ENCODE data around the gene PLXNB1.

PLXNB1 gene

GRCh38 chr3:48422272-48422671 lies 7.6 kb downstream of the PLXNB1 start:
- Histone ChIP-seq H3K4me3 (ENCODE audit: low read length) (no peak overlapping the region), H3K27me3 (ENCODE audit: control insufficient read depth, insufficient read depth, low read length) (no peaks in the 10 kb centered on the region), H3K9ac (ENCODE audit: low read length) (no peak overlapping the region), H3K36me3 (ENCODE audit: control insufficient read depth, low read depth, low read length) (peaks cover 54% of the 10 kb centered on the region), H3K4me1 (ENCODE audit: control insufficient read depth, low read depth, low read length) (peaks cover under 1% of the 10 kb centered on the region), H3K27ac (ENCODE audit: low read length) (no peak overlapping the region), H3K9me3 (ENCODE audit: control insufficient read depth, low read depth, low read length) (no peaks in the 10 kb centered on the region)

- H3K9ac ChIP-seq (ENCODE audit: low read length), result no peak overlapping the region
- no peaks in the 10 kb centered on the region for H3K27me3 ChIP-seq (ENCODE audit: control insufficient read depth, insufficient read depth, low read length)
- no peaks in the 10 kb centered on the region for H3K4me1 ChIP-seq (ENCODE audit: control insufficient read depth, low read depth, low read length)
- H3K4me3 ChIP-seq (ENCODE audit: low read length), result no peak overlapping the region
- no peak overlapping the region for H3K27ac ChIP-seq (ENCODE audit: low read length)
- H3K36me3 ChIP-seq (ENCODE audit: control insufficient read depth, low read depth, low read length), result peaks cover 70% of the 10 kb centered on the region
- H3K9me3 ChIP-seq (ENCODE audit: control insufficient read depth, low read depth, low read length), result no peaks in the 10 kb centered on the region
Measured at GRCh38 chr3:48420561-48420960, 9.3 kb downstream of the PLXNB1 start.

GRCh38 chr3:48419597-48419996 lies 10.3 kb downstream of the PLXNB1 start:
- Histone ChIP-seq H3K27ac (ENCODE audit: low read length) (no peak overlapping the region), H3K9me3 (ENCODE audit: control insufficient read depth, low read depth, low read length) (no peaks in the 10 kb centered on the region), H3K4me1 (ENCODE audit: control insufficient read depth, low read depth, low read length) (no peaks in the 10 kb centered on the region), H3K9ac (ENCODE audit: low read length) (no peak overlapping the region), H3K27me3 (ENCODE audit: control insufficient read depth, insufficient read depth, low read length) (no peaks in the 10 kb centered on the region), H3K4me3 (ENCODE audit: low read length) (no peak overlapping the region), H3K36me3 (ENCODE audit: control insufficient read depth, low read depth, low read length) (peaks cover 80% of the 10 kb centered on the region)

GRCh38 chr3:48419149-48419548 lies 10.7 kb downstream of the PLXNB1 start:
- no peaks in the 10 kb centered on the region for H3K9me3 ChIP-seq (ENCODE audit: control insufficient read depth, low read depth, low read length)
- H3K27me3 ChIP-seq (ENCODE audit: control insufficient read depth, insufficient read depth, low read length), result no peaks in the 10 kb centered on the region
- H3K9ac ChIP-seq (ENCODE audit: low read length), result no peak overlapping the region
- no peak overlapping the region for H3K27ac ChIP-seq (ENCODE audit: low read length)
- H3K4me3 ChIP-seq (ENCODE audit: low read length), result no peak overlapping the region
- H3K36me3 ChIP-seq (ENCODE audit: control insufficient read depth, low read depth, low read length), result peaks cover 80% of the 10 kb centered on the region
- no peaks in the 10 kb centered on the region for H3K4me1 ChIP-seq (ENCODE audit: control insufficient read depth, low read depth, low read length)

- no peak overlapping the region for H3K27ac ChIP-seq (ENCODE audit: low read length)
- no peak overlapping the region for H3K4me3 ChIP-seq (ENCODE audit: low read length)
- no peaks in the 10 kb centered on the region for H3K4me1 ChIP-seq (ENCODE audit: control insufficient read depth, low read depth, low read length)
- no peaks in the 10 kb centered on the region for H3K9me3 ChIP-seq (ENCODE audit: control insufficient read depth, low read depth, low read length)
- H3K27me3 ChIP-seq (ENCODE audit: control insufficient read depth, insufficient read depth, low read length), result no peaks in the 10 kb centered on the region
- H3K9ac ChIP-seq (ENCODE audit: low read length), result no peak overlapping the region
- H3K36me3 ChIP-seq (ENCODE audit: control insufficient read depth, low read depth, low read length), result peaks cover 84% of the 10 kb centered on the region
Measured at GRCh38 chr3:48418651-48419050, 11.2 kb downstream of the PLXNB1 start.

- Histone ChIP-seq H3K9me3 (ENCODE audit: control insufficient read depth, low read depth, low read length) (no peaks in the 10 kb centered on the region), H3K4me1 (ENCODE audit: control insufficient read depth, low read depth, low read length) (no peaks in the 10 kb centered on the region), H3K36me3 (ENCODE audit: control insufficient read depth, low read depth, low read length) (peaks cover 84% of the 10 kb centered on the region), H3K9ac (ENCODE audit: low read length) (no peak overlapping the region), H3K27ac (ENCODE audit: low read length) (no peak overlapping the region), H3K4me3 (ENCODE audit: low read length) (no peak overlapping the region), H3K27me3 (ENCODE audit: control insufficient read depth, insufficient read depth, low read length) (no peaks in the 10 kb centered on the region)
Measured at GRCh38 chr3:48418140-48418539, 11.7 kb downstream of the PLXNB1 start.

GRCh38 chr3:48417529-48418108 lies 12.3 kb downstream of the PLXNB1 start:
- Histone ChIP-seq H3K9ac (ENCODE audit: low read length) (no peak overlapping the region), H3K36me3 (ENCODE audit: control insufficient read depth, low read depth, low read length) (peaks cover 88% of the 10 kb centered on the region), H3K27ac (ENCODE audit: low read length) (no peak overlapping the region), H3K9me3 (ENCODE audit: control insufficient read depth, low read depth, low read length) (no peaks in the 10 kb centered on the region), H3K4me1 (ENCODE audit: control insufficient read depth, low read depth, low read length) (no peaks in the 10 kb centered on the region), H3K27me3 (ENCODE audit: control insufficient read depth, insufficient read depth, low read length) (no peaks in the 10 kb centered on the region), H3K4me3 (ENCODE audit: low read length) (no peak overlapping the region)

GRCh38 chr3:48416546-48416945 lies 13.3 kb downstream of the PLXNB1 start:
- H3K27ac ChIP-seq (ENCODE audit: low read length), result no peak overlapping the region
- no peak overlapping the region for H3K4me3 ChIP-seq (ENCODE audit: low read length)
- H3K4me1 ChIP-seq (ENCODE audit: control insufficient read depth, low read depth, low read length), result no peaks in the 10 kb centered on the region
- peaks cover 95% of the 10 kb centered on the region for H3K36me3 ChIP-seq (ENCODE audit: control insufficient read depth, low read depth, low read length)
- no peaks in the 10 kb centered on the region for H3K27me3 ChIP-seq (ENCODE audit: control insufficient read depth, insufficient read depth, low read length)
- H3K9ac ChIP-seq (ENCODE audit: low read length), result no peak overlapping the region
- H3K9me3 ChIP-seq (ENCODE audit: control insufficient read depth, low read depth, low read length), result no peaks in the 10 kb centered on the region

- Histone ChIP-seq H3K27ac (ENCODE audit: low read length) (no peak overlapping the region), H3K4me3 (ENCODE audit: low read length) (no peak overlapping the region), H3K9me3 (ENCODE audit: control insufficient read depth, low read depth, low read length) (no peaks in the 10 kb centered on the region), H3K9ac (ENCODE audit: low read length) (no peak overlapping the region), H3K4me1 (ENCODE audit: control insufficient read depth, low read depth, low read length) (no peaks in the 10 kb centered on the region), H3K36me3 (ENCODE audit: control insufficient read depth, low read depth, low read length) (peaks cover 95% of the 10 kb centered on the region), H3K27me3 (ENCODE audit: control insufficient read depth, insufficient read depth, low read length) (no peaks in the 10 kb centered on the region)
Measured at GRCh38 chr3:48416091-48416505, 13.8 kb downstream of the PLXNB1 start.

GRCh38 chr3:48415251-48415953 lies 14.5 kb downstream of the PLXNB1 start:
- no peak overlapping the region for H3K9ac ChIP-seq (ENCODE audit: low read length)
- peaks cover 95% of the 10 kb centered on the region for H3K36me3 ChIP-seq (ENCODE audit: control insufficient read depth, low read depth, low read length)
- no peaks in the 10 kb centered on the region for H3K9me3 ChIP-seq (ENCODE audit: control insufficient read depth, low read depth, low read length)
- no peaks in the 10 kb centered on the region for H3K4me1 ChIP-seq (ENCODE audit: control insufficient read depth, low read depth, low read length)
- no peak overlapping the region for H3K27ac ChIP-seq (ENCODE audit: low read length)
- H3K27me3 ChIP-seq (ENCODE audit: control insufficient read depth, insufficient read depth, low read length), result no peaks in the 10 kb centered on the region
- H3K4me3 ChIP-seq (ENCODE audit: low read length), result no peak overlapping the region

GRCh38 chr3:48414376-48415250 lies 15.3 kb downstream of the PLXNB1 start:
- no peak overlapping the region for H3K4me3 ChIP-seq (ENCODE audit: low read length)
- peaks cover 99% of the 10 kb centered on the region for H3K36me3 ChIP-seq (ENCODE audit: control insufficient read depth, low read depth, low read length)
- H3K27ac ChIP-seq (ENCODE audit: low read length), result no peak overlapping the region
- no peaks in the 10 kb centered on the region for H3K9me3 ChIP-seq (ENCODE audit: control insufficient read depth, low read depth, low read length)
- no peak overlapping the region for H3K9ac ChIP-seq (ENCODE audit: low read length)
- H3K4me1 ChIP-seq (ENCODE audit: control insufficient read depth, low read depth, low read length), result no peaks in the 10 kb centered on the region
- no peaks in the 10 kb centered on the region for H3K27me3 ChIP-seq (ENCODE audit: control insufficient read depth, insufficient read depth, low read length)

Measured in iPS-18a (cell line).